ENCODE measurements around the gene RAB5B. TPM values are rescaled to one million over a fixed set of nuclear protein-coding genes. Genes with fewer than 3 reads are reported as not detected.
"Not testable (repeated sequence)": the region's sequence is repeated elsewhere in the genome, so short reads cannot be mapped to it uniquely, and the experiment has no call there.

The RAB5B gene
- total and polyA plus RNA-seq, 11 donors, result 57.5 to 135 (median 112) TPM

- peak; percentile 97 to 98 (median 97) for DNase-seq
- no peaks in the 10 kb centered on the region for H3K9me3 ChIP-seq
- H3K36me3 ChIP-seq, result peaks cover 0 to 48% (median 40%) of the 10 kb centered on the region in 9 donors
- peak; percentile 99 to 100 (median 100) for ATAC-seq
- intact Hi-C loops (cut with DNase I), result loop anchor here in 9 of 10 donors (1.0 to 10.0 kb wide), 5 partner anchors 44 to 120 kb away; partner anchors contain the start of genes RPS26 (in 9 of the 9), RPL41 (in 2 of the 9) and ZC3H10 (in 2 of the 9)
- TF ChIP-seq POLR2A (IDR thresholded peaks at IDR 0.05), result peak in 1 of 2 donors; percentile 64
- TF ChIP-seq CTCF (IDR thresholded peaks at IDR 0.05), result no peak
- peaks cover 0 to 21% (median 11%) of the 10 kb centered on the region in 12 donors for H3K4me1 ChIP-seq
- 1% methylated on average over 20 to 27 of the region's 27 CpGs for WGBS, 4 donors
- H3K27ac ChIP-seq, result peak within 1 kb of the TSS; percentile 63 to 94 (median 87)
- H3K4me3 ChIP-seq, result peak within 1 kb of the TSS; percentile 27 to 82 (median 68)
- H3K27me3 ChIP-seq, result no peaks in the 10 kb centered on the region
Observed at GRCh38 chr12:55996715-55997534, 23.0 kb downstream of the RAB5B start, which contains the start of gene SUOX. Gene SUOX, plus strand, starts transcription at chr12:55997276. Its CDS starts 4,946 bp downstream, at chr12:56002222.

GRCh38 chr12:55997535-55997859 lies 23.6 kb downstream of the RAB5B start:
- DNase-seq (no peak), ATAC-seq (peak in 2 of 4 donors; percentile 3 to 4)
- Histone ChIP-seq H3K4me1 (peaks cover 0 to 21% (median 11%) of the 10 kb centered on the region in 12 donors), H3K27me3 (no peaks in the 10 kb centered on the region), H3K27ac (peak overlapping the region; percentile 63 to 94 (median 87)), H3K9me3 (no peaks in the 10 kb centered on the region), H3K4me3 (peak overlapping the region; percentile 27 to 82 (median 68)), H3K36me3 (peaks cover 0 to 48% (median 40%) of the 10 kb centered on the region in 9 donors)
- 0 to 6% (median 3%) methylated on average over 2 to 5 of the region's 5 CpGs for whole genome bisulfite sequencing, 4 donors
- TF ChIP-seq POLR2A (IDR thresholded peaks at IDR 0.05), result no peak
- TF ChIP-seq CTCF (IDR thresholded peaks at IDR 0.05), result no peak
- intact Hi-C loops (cut with DNase I), result loop anchor here in 9 of 10 donors (1.0 to 10.0 kb wide), 5 partner anchors 43 to 120 kb away; partner anchors contain the start of genes RPS26 (in 9 of the 9), RPL41 (in 2 of the 9) and ZC3H10 (in 2 of the 9)

GRCh38 chr12:55999522-55999921 lies 25.6 kb downstream of the RAB5B start:
- peaks cover 0 to 46% (median 34%) of the 10 kb centered on the region in 9 donors for H3K36me3 ChIP-seq
- WGBS, 4 donors, result 65 to 74% (median 71%) methylated on average over 5 to 6 of the region's 6 CpGs
- intact Hi-C loops (cut with DNase I), result loop anchor here in 5 of 10 donors (5.0 to 10.0 kb wide), 3 partner anchors 43 to 118 kb away; partner anchors contain the start of genes RPS26 (in 3 of the 5), RPL41 (in 2 of the 5) and ZC3H10 (in 2 of the 5)

GRCh38 chr12:55999999-56000540 lies 26.2 kb downstream of the RAB5B start:
- peaks cover 0 to 21% (median 11%) of the 10 kb centered on the region in 12 donors for H3K4me1 ChIP-seq
- not testable (repeated sequence) for ATAC-seq, H3K4me3 ChIP-seq, H3K9me3 ChIP-seq, DNase-seq, H3K27me3 ChIP-seq, H3K27ac ChIP-seq
- H3K36me3 ChIP-seq, result peaks cover 0 to 41% (median 33%) of the 10 kb centered on the region in 9 donors
- intact Hi-C loops (cut with DNase I), result loop anchor here in 6 of 10 donors (5.0 to 10.0 kb wide), 4 partner anchors 42 to 117 kb away; partner anchors contain the start of genes RPS26 (in 3 of the 6), RPL41 (in 2 of the 6), ZC3H10 (in 2 of the 6) and PA2G4 (in 1 of the 6)
- 96 to 97% (median 96%) methylated on average over 22 to 33 of the region's 33 CpGs for WGBS, 4 donors

More at GRCh38 chr12:55999522-55999921, 25.6 kb downstream of the RAB5B start:
- H3K27me3 ChIP-seq, H3K27ac ChIP-seq, H3K4me3 ChIP-seq, H3K9me3 ChIP-seq, ATAC-seq, DNase-seq: not testable (repeated sequence)
- H3K4me1 ChIP-seq, result peaks cover 0 to 21% (median 11%) of the 10 kb centered on the region in 12 donors
